IMR-90 (cell line): Measurements from ENCODE around the gene NKX6-1. TPM values are rescaled to one million over a fixed set of nuclear protein-coding genes. Genes with fewer than 3 reads are reported as not detected.

ENCODE experiments used
- ATAC-seq: fragments of 200-7000 bp; cut with Tn5 transposase; 2 replicates; pipeline ENCODE4 v1.9.1; 2020; ENCODE audit warnings: low read depth, mild to moderate bottlenecking, moderate library complexity
- BruUV-seq: library from RNA; stranded (reverse); fragments of 400-500 nt; replicated peaks from 2 replicates; lab custom pipeline; 2021; lab: Mats Ljungman, UMichigan
- CTCF ChIA-PET: fragments of 300-600 bp; formaldehyde crosslinking; extraction: SDS; loops from one replicate; lab custom pipeline; 2021; ENCODE audit warnings: antibody characterized with exemption; lab: Yijun Ruan, JAX
- POLR2A ChIA-PET: fragments of 300-600 bp; sonication (Branson Sonifier 250); formaldehyde crosslinking; loops from one replicate; lab custom pipeline; 2022; ENCODE audit warnings: antibody characterized with exemption; ENCODE audit not compliant: unreplicated experiment; lab: Charles Lee
- DNase-seq: peaks from one replicate; pipeline ENCODE4 v3.0.0; 2013
- H2AFZ ChIP-seq: replicated peaks from 2 replicates; pipeline ENCODE3; 2013; ENCODE audit warnings: low read length, mild to moderate bottlenecking; ENCODE audit not compliant: poor library complexity
- H2AK5ac ChIP-seq: 2 replicates; pipeline ENCODE4 v1.6.1; 2013; ENCODE audit warnings: low read depth, low read length, inconsistent platforms
- H2AK9ac ChIP-seq: replicated peaks from 2 replicates; pipeline ENCODE3; 2013; ENCODE audit warnings: mild to moderate bottlenecking, low read depth, low read length, moderate library complexity; ENCODE audit not compliant: poor library complexity
- H2BK120ac ChIP-seq: 2 replicates; pipeline ENCODE4 v1.6.1; 2013; ENCODE audit warnings: low read depth, low read length, inconsistent platforms
- H2BK15ac ChIP-seq: 3 replicates; pipeline ENCODE4 v1.6.1; 2013; ENCODE audit warnings: low read depth, low read length, inconsistent platforms
- H2BK20ac ChIP-seq: 2 replicates; pipeline ENCODE4 v1.6.1; 2013; ENCODE audit warnings: low read depth, mild to moderate bottlenecking, inconsistent platforms, low read length, moderate library complexity
- H2BK5ac ChIP-seq: 2 replicates; pipeline ENCODE4 v1.6.1; 2013; ENCODE audit warnings: mild to moderate bottlenecking, low read depth, low read length, inconsistent platforms; ENCODE audit not compliant: poor library complexity, severe bottlenecking
- H3K14ac ChIP-seq: replicated peaks from 2 replicates; pipeline ENCODE4 v1.6.1; 2013; ENCODE audit warnings: low read depth, low read length, inconsistent platforms
- H3K18ac ChIP-seq: 2 replicates; pipeline ENCODE4 v1.6.1; 2013; ENCODE audit warnings: low read depth, low read length, control low read depth
- H3K23ac ChIP-seq: 2 replicates; pipeline ENCODE4 v1.6.1; 2013; ENCODE audit warnings: low read depth, low read length, inconsistent platforms
- H3K27ac ChIP-seq: 2 replicates; pipeline ENCODE4 v1.5.1; 2013; ENCODE audit warnings: mild to moderate bottlenecking, control low read depth, low read length; ENCODE audit not compliant: insufficient read depth
- H3K27me3 ChIP-seq: 2 replicates; pipeline ENCODE4 v1.6.1; 2013; ENCODE audit warnings: low read length; ENCODE audit not compliant: control insufficient read depth, insufficient read depth
- H3K36me3 ChIP-seq: 2 replicates; pipeline ENCODE4 v1.6.1; 2013; ENCODE audit warnings: low read length, mixed read lengths; ENCODE audit not compliant: control insufficient read depth, insufficient read depth
- H3K4ac ChIP-seq: 2 replicates; pipeline ENCODE4 v1.6.1; 2013; ENCODE audit warnings: low read depth, low read length, inconsistent platforms
- H3K4me1 ChIP-seq: 2 replicates; pipeline ENCODE4 v1.6.1; 2013; ENCODE audit warnings: low read length, mixed read lengths; ENCODE audit not compliant: control insufficient read depth, insufficient read depth
- H3K4me2 ChIP-seq: 2 replicates; pipeline ENCODE4 v1.6.1; 2013; ENCODE audit warnings: low read depth, mild to moderate bottlenecking, control low read depth, low read length, moderate library complexity
- H3K4me3 ChIP-seq: 2 replicates; pipeline ENCODE4 v1.5.1; 2013; ENCODE audit warnings: low read depth, mild to moderate bottlenecking, control low read depth, low read length, moderate library complexity; ENCODE audit not compliant: insufficient read depth
- H3K56ac ChIP-seq: 2 replicates; pipeline ENCODE4 v1.6.1; 2013; ENCODE audit warnings: low read length, inconsistent platforms; ENCODE audit not compliant: insufficient read depth; ENCODE audit errors: extremely low read depth
- H3K79me1 ChIP-seq, 2 experiments: 2 replicates each; pipeline ENCODE4 v1.6.1; 2013; ENCODE audit warnings: low read length in 2 of 2, inconsistent platforms in 1 of 2, low read depth in 1 of 2
- H3K9ac ChIP-seq: 2 replicates; pipeline ENCODE4 v1.6.1; 2013; ENCODE audit warnings: low read depth, low read length, control low read depth
- H3K9me1 ChIP-seq: 2 replicates; pipeline ENCODE4 v1.6.1; 2013; ENCODE audit warnings: low read length, inconsistent platforms; ENCODE audit not compliant: insufficient read depth
- H3K9me3 ChIP-seq: 2 replicates; pipeline ENCODE4 v1.6.1; 2013; ENCODE audit warnings: low read length; ENCODE audit not compliant: control insufficient read depth, insufficient read depth
- H4K20me1 ChIP-seq: 2 replicates; pipeline ENCODE4 v1.6.1; 2013; ENCODE audit warnings: low read length, inconsistent platforms; ENCODE audit not compliant: insufficient read depth
- H4K5ac ChIP-seq: 2 replicates; pipeline ENCODE4 v1.6.1; 2013; ENCODE audit warnings: mild to moderate bottlenecking, low read depth, low read length, control low read depth
- H4K8ac ChIP-seq, 2 experiments: 2 replicates each; pipeline ENCODE4 v1.6.1; 2013; ENCODE audit warnings: low read depth in 2 of 2, low read length in 2 of 2, control low read depth in 1 of 2, inconsistent platforms in 1 of 2
- H4K91ac ChIP-seq: 2 replicates; pipeline ENCODE4 v1.6.1; 2013; ENCODE audit warnings: low read depth, low read length, inconsistent platforms; ENCODE audit not compliant: insufficient read depth
- BHLHE40 ChIP-seq: fragments of 150-350 bp; IDR thresholded peaks from 2 replicates; pipeline ENCODE4 v1.6.1; 2016; ENCODE audit warnings: mild to moderate bottlenecking, low read depth, low read length
- CEBPB ChIP-seq: IDR thresholded peaks from 2 replicates; pipeline ENCODE4 v1.6.1; 2012; ENCODE audit warnings: low read depth, low read length, improper control_type of control experiment
- CHD1 ChIP-seq: IDR thresholded peaks from 2 replicates; pipeline ENCODE4 v1.6.1; 2012; ENCODE audit warnings: low read depth, low read length, improper control_type of control experiment
- ELK1 ChIP-seq: fragments of 150-350 bp; IDR thresholded peaks from 2 replicates; pipeline ENCODE4 v1.6.1; 2016; ENCODE audit warnings: low read depth, mild to moderate bottlenecking, low read length, moderate library complexity, borderline replicate concordance
- FOS ChIP-seq: fragments of 150-350 bp; IDR thresholded peaks from 2 replicates; pipeline ENCODE4 v1.6.1; 2016; ENCODE audit warnings: low read depth, low read length
- MAFK ChIP-seq: IDR thresholded peaks from 2 replicates; pipeline ENCODE4 v1.6.1; 2012; ENCODE audit warnings: low read depth, low read length, improper control_type of control experiment
- MAZ ChIP-seq: IDR thresholded peaks from 2 replicates; pipeline ENCODE4 v1.6.1; 2012; ENCODE audit warnings: low read depth, mild to moderate bottlenecking, low read length, improper control_type of control experiment, moderate library complexity, borderline replicate concordance
- MXI1 ChIP-seq: IDR thresholded peaks from 2 replicates; pipeline ENCODE4 v1.6.1; 2012; ENCODE audit warnings: low read depth, mild to moderate bottlenecking, low read length, moderate library complexity, borderline replicate concordance
- NFE2L2 ChIP-seq: fragments of 150-350 bp; IDR thresholded peaks from 2 replicates; pipeline ENCODE4 v1.6.1; 2016; ENCODE audit warnings: low read depth, mild to moderate bottlenecking, low read length
- POLR2A ChIP-seq: IDR thresholded peaks from 2 replicates; pipeline ENCODE4 v1.6.1; 2012; ENCODE audit warnings: mild to moderate bottlenecking, low read depth, low read length
- RAD21 ChIP-seq: IDR thresholded peaks from 2 replicates; pipeline ENCODE4 v1.6.1; 2012; ENCODE audit warnings: low read length, improper control_type of control experiment
- RCOR1 ChIP-seq: IDR thresholded peaks from 2 replicates; pipeline ENCODE4 v1.6.1; 2012; ENCODE audit warnings: mild to moderate bottlenecking, low read length, improper control_type of control experiment; ENCODE audit not compliant: insufficient replicate concordance
- RFX5 ChIP-seq: IDR thresholded peaks from 2 replicates; pipeline ENCODE4 v1.8.0; 2012; ENCODE audit warnings: low read depth, mild to moderate bottlenecking, low read length, moderate library complexity
- SMC3 ChIP-seq: fragments of 150-350 bp; IDR thresholded peaks from 2 replicates; pipeline ENCODE4 v1.6.1; 2016; ENCODE audit warnings: low read depth, mild to moderate bottlenecking, antibody characterized with exemption, low read length, moderate library complexity
- WGBS, 2 experiments: methylation state at CpG; one replicate each; pipeline versions ENCODE4 v1.1.5 to v1.1.7; 2013; ENCODE audit warnings: missing lambda C conversion rate in 2 of 2; ENCODE audit not compliant: insufficient read length in 1 of 2; ENCODE audit errors: extremely low coverage in 2 of 2; 5-methylcytosine and 5-hydroxymethylcytosine counted together
- dilution Hi-C: fragments of 300-500 bp; cut with HindIII; formaldehyde crosslinking; loops from one replicate; pipeline ENCODE4 v1.14.3; 2018; ENCODE audit warnings: low sequenced_read_pairs; ENCODE audit not compliant: unreplicated experiment
- in situ Hi-C: fragments of 300-500 bp; cut with MboI; formaldehyde crosslinking; loops from 3 replicates; pipeline ENCODE4 v1.14.3; 2019; ENCODE audit warnings: low sequenced_read_pairs, inconsistent platforms, mixed read lengths
- intact Hi-C: fragments of 100-400 bp; cut with micrococcal nuclease; formaldehyde crosslinking; loops from 2 replicates; pipeline ENCODE4 v1.10.0; 2022
- polyA plus RNA-seq, 3 experiments: library from polyadenylated mRNA; depleted of rRNA; stranded (reverse); fragments of >200 nt; gene quantifications; 2 replicates each; pipeline ENCODE4 v1.2.3, GENCODE V29; 2012; ENCODE audit warnings: low replicate concordance in 1 of 3
- total RNA-seq: library from RNA; depleted of rRNA; stranded (reverse); fragments of >200 nt; gene quantifications from 2 replicates; pipeline ENCODE4 v1.2.3, GENCODE V29; 2012
- TF ChIP-seq, protein P1 (sequence below): fragments of 150-350 bp; IDR thresholded peaks from 2 replicates; pipeline ENCODE4 v1.6.1; 2017; ENCODE audit warnings: mild to moderate bottlenecking, antibody characterized with exemption, low read length, low read depth
- TF ChIP-seq, protein P2 (sequence below): conservative IDR thresholded peaks from 2 replicates; pipeline ENCODE4 v1.5.1; 2012; ENCODE audit warnings: mild to moderate bottlenecking, low read depth, low read length, improper control_type of control experiment

The NKX6-1 gene
- total and polyA plus RNA-seq, 2 of the 4 experiments (the other 2 are of a cell fraction) = under 0.01 to 0.24 TPM

DNA sequence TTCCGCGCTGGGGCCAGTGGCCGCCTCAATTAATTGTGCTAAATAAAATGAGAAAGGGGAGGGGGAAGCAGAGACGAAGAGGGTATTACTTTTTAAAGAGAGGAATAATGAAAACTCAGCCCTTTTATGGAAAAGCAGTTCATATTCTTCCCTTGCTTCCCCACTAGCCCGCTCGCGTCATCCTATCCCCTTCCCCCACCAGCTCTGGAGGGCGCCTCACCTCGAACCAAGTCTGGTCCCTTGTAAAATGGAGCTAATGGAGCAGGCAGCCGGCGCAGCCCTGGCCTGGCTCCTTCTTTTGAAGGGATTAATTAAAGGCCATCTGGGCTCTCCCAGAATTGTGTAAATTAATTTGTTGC lies 511 bp upstream of the NKX6-1 start:
- Histone ChIP-seq H3K9me3 (peaks cover 25% of the 10 kb centered on the region), H3K79me1 (no peaks in the 10 kb centered on the region), H2AK5ac (no peak overlapping the region), H2BK20ac (no peak overlapping the region), H3K14ac (no peak overlapping the region), H3K4me3 (no peak overlapping the region), H2AFZ (no peak overlapping the region), H4K20me1 (no peaks in the 10 kb centered on the region), H3K9ac (no peak overlapping the region), H3K4me1 (no peaks in the 10 kb centered on the region), H3K27me3 (peaks cover 82% of the 10 kb centered on the region), H3K27ac (no peak overlapping the region), H4K5ac (no peak overlapping the region), H3K56ac (no peak overlapping the region), H4K91ac (no peak overlapping the region), H2BK120ac (no peak overlapping the region), H3K9me1 (no peaks in the 10 kb centered on the region), H2AK9ac (no peak overlapping the region), H2BK5ac (no peak overlapping the region), H3K4me2 (peak overlapping the region; percentile 32; the same call in 1 of the 2 replicates), H4K8ac (no peak overlapping the region), H3K18ac (no peak overlapping the region), H2BK15ac (no peak overlapping the region), H3K23ac (no peak overlapping the region), H3K36me3 (no peaks in the 10 kb centered on the region), H3K4ac (no peak overlapping the region)
- in situ Hi-C loops = no loop called here
- POLR2A ChIA-PET = interaction anchor here (0.5 to 0.6 kb wide), 4 partner anchors 11 to 1368 kb away, joined by 3 read pairs; no protein-coding TSS in a partner anchor
- CTCF ChIA-PET = interaction anchor here (0.8 kb wide), 1 partner anchor 17 kb away, joined by 3 read pairs; no protein-coding TSS in a partner anchor
- ATAC-seq (no peak), DNase-seq (no peak)
- WGBS, 2 experiments = no CpG with 5 or more reads among the region's 11 CpGs
- BruUV-seq = no TSS peak
- intact Hi-C loops = no loop called here
- dilution Hi-C loops = no loop called here
- TF ChIP-seq NFE2L2 (no peak), MAFK (no peak), MAZ (no peak), BHLHE40 (no peak), ELK1 (no peak), RCOR1 (no peak), CEBPB (no peak), POLR2A (no peak), RAD21 (no peak), RFX5 (no peak), CHD1 (no peak), FOS (no peak), SMC3 (no peak), MXI1 (no peak)
- TF ChIP-seq, protein P1, sequence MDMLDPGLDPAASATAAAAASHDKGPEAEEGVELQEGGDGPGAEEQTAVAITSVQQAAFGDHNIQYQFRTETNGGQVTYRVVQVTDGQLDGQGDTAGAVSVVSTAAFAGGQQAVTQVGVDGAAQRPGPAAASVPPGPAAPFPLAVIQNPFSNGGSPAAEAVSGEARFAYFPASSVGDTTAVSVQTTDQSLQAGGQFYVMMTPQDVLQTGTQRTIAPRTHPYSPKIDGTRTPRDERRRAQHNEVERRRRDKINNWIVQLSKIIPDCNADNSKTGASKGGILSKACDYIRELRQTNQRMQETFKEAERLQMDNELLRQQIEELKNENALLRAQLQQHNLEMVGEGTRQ = no peak
- TF ChIP-seq, protein P2, sequence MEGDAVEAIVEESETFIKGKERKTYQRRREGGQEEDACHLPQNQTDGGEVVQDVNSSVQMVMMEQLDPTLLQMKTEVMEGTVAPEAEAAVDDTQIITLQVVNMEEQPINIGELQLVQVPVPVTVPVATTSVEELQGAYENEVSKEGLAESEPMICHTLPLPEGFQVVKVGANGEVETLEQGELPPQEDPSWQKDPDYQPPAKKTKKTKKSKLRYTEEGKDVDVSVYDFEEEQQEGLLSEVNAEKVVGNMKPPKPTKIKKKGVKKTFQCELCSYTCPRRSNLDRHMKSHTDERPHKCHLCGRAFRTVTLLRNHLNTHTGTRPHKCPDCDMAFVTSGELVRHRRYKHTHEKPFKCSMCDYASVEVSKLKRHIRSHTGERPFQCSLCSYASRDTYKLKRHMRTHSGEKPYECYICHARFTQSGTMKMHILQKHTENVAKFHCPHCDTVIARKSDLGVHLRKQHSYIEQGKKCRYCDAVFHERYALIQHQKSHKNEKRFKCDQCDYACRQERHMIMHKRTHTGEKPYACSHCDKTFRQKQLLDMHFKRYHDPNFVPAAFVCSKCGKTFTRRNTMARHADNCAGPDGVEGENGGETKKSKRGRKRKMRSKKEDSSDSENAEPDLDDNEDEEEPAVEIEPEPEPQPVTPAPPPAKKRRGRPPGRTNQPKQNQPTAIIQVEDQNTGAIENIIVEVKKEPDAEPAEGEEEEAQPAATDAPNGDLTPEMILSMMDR = no peak
